ENCODE data around the gene SYT2.

DNA sequence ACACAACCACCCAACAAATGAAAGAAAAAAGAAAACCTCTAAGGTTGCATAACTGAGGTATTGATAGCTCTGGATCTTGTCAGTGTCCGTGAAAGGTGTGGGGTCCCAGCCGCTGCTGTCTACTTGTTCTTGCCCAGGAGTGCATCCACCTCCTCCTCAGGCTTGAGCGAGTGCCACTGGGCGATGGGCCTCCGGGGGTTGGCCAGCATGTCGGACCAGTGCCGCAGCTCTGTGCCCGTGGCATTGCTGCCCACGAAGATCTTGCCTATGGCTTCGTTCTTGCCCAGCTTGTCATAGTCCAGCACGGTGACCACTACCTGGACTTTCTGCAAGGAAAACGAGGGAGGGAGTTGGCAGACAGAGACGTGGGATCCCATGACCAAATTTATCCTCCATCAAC lies 113.6 kb downstream of the SYT2 start:
- TF ChIP-seq, protein P1, sequence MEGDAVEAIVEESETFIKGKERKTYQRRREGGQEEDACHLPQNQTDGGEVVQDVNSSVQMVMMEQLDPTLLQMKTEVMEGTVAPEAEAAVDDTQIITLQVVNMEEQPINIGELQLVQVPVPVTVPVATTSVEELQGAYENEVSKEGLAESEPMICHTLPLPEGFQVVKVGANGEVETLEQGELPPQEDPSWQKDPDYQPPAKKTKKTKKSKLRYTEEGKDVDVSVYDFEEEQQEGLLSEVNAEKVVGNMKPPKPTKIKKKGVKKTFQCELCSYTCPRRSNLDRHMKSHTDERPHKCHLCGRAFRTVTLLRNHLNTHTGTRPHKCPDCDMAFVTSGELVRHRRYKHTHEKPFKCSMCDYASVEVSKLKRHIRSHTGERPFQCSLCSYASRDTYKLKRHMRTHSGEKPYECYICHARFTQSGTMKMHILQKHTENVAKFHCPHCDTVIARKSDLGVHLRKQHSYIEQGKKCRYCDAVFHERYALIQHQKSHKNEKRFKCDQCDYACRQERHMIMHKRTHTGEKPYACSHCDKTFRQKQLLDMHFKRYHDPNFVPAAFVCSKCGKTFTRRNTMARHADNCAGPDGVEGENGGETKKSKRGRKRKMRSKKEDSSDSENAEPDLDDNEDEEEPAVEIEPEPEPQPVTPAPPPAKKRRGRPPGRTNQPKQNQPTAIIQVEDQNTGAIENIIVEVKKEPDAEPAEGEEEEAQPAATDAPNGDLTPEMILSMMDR (conservative IDR thresholded peaks at IDR 0.05; ENCODE audit: low read depth, low read length) = no peak
- TF ChIP-seq EZH2 (IDR thresholded peaks at IDR 0.05; ENCODE audit: low read length, unreplicated experiment) = no peak

All from PC-3 (cell line).